RWPE2 (cell line): ENCODE measurements around the gene GLP1R.

Source experiments
- ATAC-seq: fragments of 200-7000 bp; cut with Tn5 transposase; 3 replicates; pipeline ENCODE4 v1.9.1; 2021; ENCODE audit warnings: low read depth
- DNase-seq: peaks from one replicate; pipeline ENCODE4 v3.0.0-alpha.2; 2020; ENCODE audit warnings: low spot score
- H3K27ac ChIP-seq: fragments of 450-650 bp; 2 replicates; pipeline ENCODE4 v1.5.1; 2017; ENCODE audit warnings: mild to moderate bottlenecking; ENCODE audit not compliant: poor library complexity, severe bottlenecking
- H3K27me3 ChIP-seq: fragments of 250-450 bp; sonication (Bioruptor Pico); 2 replicates; pipeline ENCODE4 v1.5.1; 2021; ENCODE audit warnings: mild to moderate bottlenecking, moderate library complexity; ENCODE audit not compliant: insufficient read depth, poor library complexity, severe bottlenecking
- H3K36me3 ChIP-seq: fragments of 250-450 bp; sonication (Bioruptor Pico); 2 replicates; pipeline ENCODE4 v1.5.1; 2020; ENCODE audit warnings: low read depth, mild to moderate bottlenecking, moderate library complexity
- H3K4me1 ChIP-seq: fragments of 250-450 bp; sonication (Bioruptor Pico); 2 replicates; pipeline ENCODE4 v1.5.1; 2021; ENCODE audit warnings: mild to moderate bottlenecking, moderate library complexity; ENCODE audit not compliant: insufficient read depth, poor library complexity, severe bottlenecking
- H3K4me3 ChIP-seq: fragments of 250-450 bp; sonication (Bioruptor Pico); 2 replicates; pipeline ENCODE4 v1.5.1; 2021; ENCODE audit warnings: mild to moderate bottlenecking, moderate library complexity; ENCODE audit not compliant: severe bottlenecking
- H3K9me3 ChIP-seq: fragments of 250-450 bp; sonication (Bioruptor Pico); 2 replicates; pipeline ENCODE4 v1.5.1; 2021; ENCODE audit warnings: mild to moderate bottlenecking, moderate library complexity; ENCODE audit not compliant: severe bottlenecking
- CTCF ChIP-seq: fragments of 450-650 bp; IDR thresholded peaks from one replicate; pipeline ENCODE4 v1.5.1; 2017; ENCODE audit warnings: mild to moderate bottlenecking, moderate library complexity; ENCODE audit not compliant: poor library complexity, severe bottlenecking

Gene GLP1R

GRCh38 chr6:39005774-39006173, 42.8 kb upstream of the GLP1R start:
- Histone ChIP-seq H3K36me3 (no peaks in the 10 kb centered on the region), H3K4me3 (no peak overlapping the region), H3K27ac (no peak overlapping the region), H3K27me3 (peaks cover 43% of the 10 kb centered on the region), H3K4me1 (no peaks in the 10 kb centered on the region), H3K9me3 (no peaks in the 10 kb centered on the region)
- ATAC-seq, result no peak
- TF ChIP-seq CTCF, result no peak
- no peak for DNase-seq

- Histone ChIP-seq H3K4me1 (no peaks in the 10 kb centered on the region), H3K27me3 (peaks cover 45% of the 10 kb centered on the region), H3K36me3 (no peaks in the 10 kb centered on the region), H3K4me3 (no peak overlapping the region), H3K9me3 (no peaks in the 10 kb centered on the region), H3K27ac (no peak overlapping the region)
- DNase-seq (no peak), ATAC-seq (no peak)
- no peak for TF ChIP-seq CTCF
These were observed 41.0 kb upstream of the GLP1R start for GRCh38 chr6:39007575-39007974.

- Histone ChIP-seq H3K27me3 (peaks cover 51% of the 10 kb centered on the region), H3K4me3 (no peak overlapping the region)
- ATAC-seq, result no peak
These were observed 39.8 kb upstream of the GLP1R start for GRCh38 chr6:39008737-39009136.

GRCh38 chr6:39009476-39009875, 39.1 kb upstream of the GLP1R start:
- Histone ChIP-seq H3K27ac (no peak overlapping the region), H3K27me3 (peaks cover 44% of the 10 kb centered on the region), H3K9me3 (no peaks in the 10 kb centered on the region), H3K4me1 (no peaks in the 10 kb centered on the region), H3K4me3 (no peak overlapping the region), H3K36me3 (no peaks in the 10 kb centered on the region)
- ATAC-seq (no peak), DNase-seq (no peak)
- no peak for TF ChIP-seq CTCF

More at GRCh38 chr6:39008737-39009136, 39.8 kb upstream of the GLP1R start:
- Histone ChIP-seq H3K4me1 (no peaks in the 10 kb centered on the region), H3K9me3 (no peaks in the 10 kb centered on the region), H3K27ac (no peak overlapping the region), H3K36me3 (no peaks in the 10 kb centered on the region)
- TF ChIP-seq CTCF, result no peak
- no peak for DNase-seq

- H3K36me3 ChIP-seq, result no peaks in the 10 kb centered on the region
- DNase-seq (no peak), ATAC-seq (no peak)
- no peak overlapping the region for H3K27ac ChIP-seq
- H3K27me3 ChIP-seq, result peaks cover 14% of the 10 kb centered on the region
- no peak overlapping the region for H3K4me3 ChIP-seq
- no peaks in the 10 kb centered on the region for H3K9me3 ChIP-seq
- no peak for TF ChIP-seq CTCF
- H3K4me1 ChIP-seq, result no peaks in the 10 kb centered on the region
These were observed 31.6 kb upstream of the GLP1R start for GRCh38 chr6:39016839-39017546.
